ENCODE data around the gene MGP.

MGP gene

GRCh38 chr12:14896521-14897169, 11.0 kb upstream of the MGP start (continued):
- TF ChIP-seq ZNF449 (tag by site-specific recombination; IDR thresholded peaks at IDR 0.05) (no peak), ZSCAN5A (tag by site-specific recombination; IDR thresholded peaks at IDR 0.05) (no peak)

- ChIA-PET CTCF (interaction anchor here (1.0 to 1.3 kb wide), 3 partner anchors 45 to 327 kb away, joined by 3 to 4 read pairs (median 4); partner anchors contain the start of gene RERG), POLR2A (no interaction called here)
- Histone ChIP-seq H3K9me3 (ENCODE audit: control insufficient read depth, insufficient read depth, low read depth, low read length) (no peaks in the 10 kb centered on the region), H3K4me1 (ENCODE audit: control insufficient read depth, insufficient read depth, low read length) (no peaks in the 10 kb centered on the region), H3K27ac (ENCODE audit: extremely low read depth, low read depth, low read length) (no peak overlapping the region), H3K4me3 (ENCODE audit: low read depth, low read length) (no peak overlapping the region), H3K36me3 (ENCODE audit: control insufficient read depth in 2 of 2, insufficient read depth in 1 of 2, low read length in 2 of 2) (no peaks in the 10 kb centered on the region)
- TF ChIP-seq REST (tag by site-specific recombination; IDR thresholded peaks at IDR 0.05), result no peak
- TF ChIP-seq ZBTB20 (tag by site-specific recombination; IDR thresholded peaks at IDR 0.05), result no peak
- no peak for TF ChIP-seq ZNF132 (tag by site-specific recombination; IDR thresholded peaks at IDR 0.05; ENCODE audit: borderline replicate concordance)
- no peak for TF ChIP-seq ZNF37A (tag by site-specific recombination; IDR thresholded peaks at IDR 0.05)
- no peak for TF ChIP-seq ZNF112 (tag by site-specific recombination; IDR thresholded peaks at IDR 0.05)
- TF ChIP-seq ZNF302 (tag by site-specific recombination; IDR thresholded peaks at IDR 0.05; ENCODE audit: low read depth), result no peak
Observed at GRCh38 chr12:14893506-14894250, 8.0 kb upstream of the MGP start.

- Histone ChIP-seq H3K36me3 (ENCODE audit: control insufficient read depth in 2 of 2, insufficient read depth in 1 of 2, low read length in 2 of 2) (no peaks in the 10 kb centered on the region), H3K9me3 (ENCODE audit: control insufficient read depth, insufficient read depth, low read depth, low read length) (no peaks in the 10 kb centered on the region), H3K4me1 (ENCODE audit: control insufficient read depth, insufficient read depth, low read length) (no peaks in the 10 kb centered on the region), H3K4me3 (ENCODE audit: low read depth, low read length) (no peak overlapping the region), H3K27ac (ENCODE audit: extremely low read depth, low read depth, low read length) (no peak overlapping the region)
- CTCF ChIA-PET, result interaction anchor here (0.7 to 1.9 kb wide), 4 partner anchors 10 to 727 kb away, joined by 3 to 5 read pairs (median 4); no protein-coding TSS in a partner anchor
- POLR2A ChIA-PET, result no interaction called here
- TF ChIP-seq ZNF623 (tag by site-specific recombination; IDR thresholded peaks at IDR 0.05) (no peak), ZNF184 (tag by site-specific recombination; IDR thresholded peaks at IDR 0.05) (no peak), ZNF514 (tag by site-specific recombination; IDR thresholded peaks at IDR 0.05) (no peak), ZFP69B (tag by site-specific recombination; IDR thresholded peaks at IDR 0.05) (no peak), GLI4 (tag by site-specific recombination; IDR thresholded peaks at IDR 0.05) (no peak), PRDM1 (tag by site-specific recombination; IDR thresholded peaks at IDR 0.05) (no peak), ZNF561 (tag by site-specific recombination; IDR thresholded peaks at IDR 0.05; ENCODE audit: borderline replicate concordance) (no peak)
Observed at GRCh38 chr12:14892726-14893505, 7.3 kb upstream of the MGP start.
